HG02943 (cell line): ENCODE results near the gene SDSL.

Experiments used
- ATAC-seq: cut with Tn5 transposase; IDR thresholded peaks from one replicate; pipeline ENCODE4 v1.9.1; 2021; ENCODE audit warnings: mild to moderate bottlenecking, low read depth, moderate library complexity; ENCODE audit not compliant: unreplicated experiment

The SDSL gene

GRCh38 chr12:113466454-113467141, 44.4 kb downstream of the SDSL start:
- no peak for ATAC-seq

- ATAC-seq = no peak
Measured at GRCh38 chr12:113467142-113467501, 44.9 kb downstream of the SDSL start.

- no peak for ATAC-seq
Measured at GRCh38 chr12:113467502-113468364, 45.6 kb downstream of the SDSL start.

GRCh38 chr12:113468365-113469223, 46.4 kb downstream of the SDSL start:
- no peak for ATAC-seq

- ATAC-seq = no peak
Measured at GRCh38 chr12:113469224-113469948, 47.2 kb downstream of the SDSL start.

- ATAC-seq = no peak
Measured at GRCh38 chr12:113469949-113470743, 48.0 kb downstream of the SDSL start.

- ATAC-seq = no peak
Measured at GRCh38 chr12:113470871-113471618, 48.9 kb downstream of the SDSL start.

GRCh38 chr12:113471619-113472171, 49.5 kb downstream of the SDSL start, which contains the start of gene LHX5:
Gene LHX5 (minus strand): TSS chr12:113471871. CDS start chr12:113471498, 373 bp downstream.
- ATAC-seq = no peak

- ATAC-seq = no peak
Measured at GRCh38 chr12:113472191-113473121, 50.3 kb downstream of the SDSL start.

GRCh38 chr12:113473400-113473799, 51.2 kb downstream of the SDSL start:
- ATAC-seq = no peak

GRCh38 chr12:113473942-113474341, 51.8 kb downstream of the SDSL start:
- ATAC-seq = no peak

GRCh38 chr12:113474635-113475436, 52.7 kb downstream of the SDSL start:
- no peak for ATAC-seq

GRCh38 chr12:113475451-113476175, 53.4 kb downstream of the SDSL start:
- no peak for ATAC-seq

- ATAC-seq = no peak
Measured at GRCh38 chr12:113476176-113476986, 54.2 kb downstream of the SDSL start.
